ENCODE data around the gene TAS1R3.
A peak's percentile ranks its signal among the peaks of the same experiment; 100 is the strongest.

TAS1R3 gene

GRCh38 chr1:1303736-1304135 lies 27.3 kb upstream of the TAS1R3 start:
- H3K4me3 ChIP-seq (ENCODE audit: low read length), result no peak overlapping the region
- H3K4me1 ChIP-seq (ENCODE audit: low read length), result peaks cover 20% of the 10 kb centered on the region
- H3K36me3 ChIP-seq (replicated peaks; ENCODE audit: low read depth, low read length), result no peaks in the 10 kb centered on the region
- H3K9ac ChIP-seq (ENCODE audit: low read length), result no peak overlapping the region
- H3K4me2 ChIP-seq (ENCODE audit: low read length), result no peak overlapping the region
- no peaks in the 10 kb centered on the region for H3K27me3 ChIP-seq (ENCODE audit: low read depth, low read length)
- H2AFZ ChIP-seq (ENCODE audit: low read depth, low read length), result no peak overlapping the region
- no peaks in the 10 kb centered on the region for H3K9me3 ChIP-seq (ENCODE audit: insufficient read depth, low read length)
- no peak overlapping the region for H3K27ac ChIP-seq (ENCODE audit: low read length)
- no peak for TF ChIP-seq EZH2phosphoT487 (IDR thresholded peaks at IDR 0.05; ENCODE audit: low read depth)
- TF ChIP-seq, protein P1, sequence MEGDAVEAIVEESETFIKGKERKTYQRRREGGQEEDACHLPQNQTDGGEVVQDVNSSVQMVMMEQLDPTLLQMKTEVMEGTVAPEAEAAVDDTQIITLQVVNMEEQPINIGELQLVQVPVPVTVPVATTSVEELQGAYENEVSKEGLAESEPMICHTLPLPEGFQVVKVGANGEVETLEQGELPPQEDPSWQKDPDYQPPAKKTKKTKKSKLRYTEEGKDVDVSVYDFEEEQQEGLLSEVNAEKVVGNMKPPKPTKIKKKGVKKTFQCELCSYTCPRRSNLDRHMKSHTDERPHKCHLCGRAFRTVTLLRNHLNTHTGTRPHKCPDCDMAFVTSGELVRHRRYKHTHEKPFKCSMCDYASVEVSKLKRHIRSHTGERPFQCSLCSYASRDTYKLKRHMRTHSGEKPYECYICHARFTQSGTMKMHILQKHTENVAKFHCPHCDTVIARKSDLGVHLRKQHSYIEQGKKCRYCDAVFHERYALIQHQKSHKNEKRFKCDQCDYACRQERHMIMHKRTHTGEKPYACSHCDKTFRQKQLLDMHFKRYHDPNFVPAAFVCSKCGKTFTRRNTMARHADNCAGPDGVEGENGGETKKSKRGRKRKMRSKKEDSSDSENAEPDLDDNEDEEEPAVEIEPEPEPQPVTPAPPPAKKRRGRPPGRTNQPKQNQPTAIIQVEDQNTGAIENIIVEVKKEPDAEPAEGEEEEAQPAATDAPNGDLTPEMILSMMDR (IDR thresholded peaks at IDR 0.05; ENCODE audit: low read depth, low read length), result no peak
- peaks cover 4% of the 10 kb centered on the region; the same call in 1 of the 2 replicates for H3K79me2 ChIP-seq (ENCODE audit: low read length)
- H4K20me1 ChIP-seq (ENCODE audit: insufficient read depth, low read length), result 0 out of 2 replicates have a peak, but pooled peaks cover 3% of the 10 kb centered on the region

- peaks cover 24% of the 10 kb centered on the region for H3K4me1 ChIP-seq (ENCODE audit: low read length)
- no peaks in the 10 kb centered on the region for H3K9me3 ChIP-seq (ENCODE audit: insufficient read depth, low read length)
- no peaks in the 10 kb centered on the region for H3K36me3 ChIP-seq (replicated peaks; ENCODE audit: low read depth, low read length)
- TF ChIP-seq EZH2phosphoT487 (IDR thresholded peaks at IDR 0.05; ENCODE audit: low read depth), result no peak
- TF ChIP-seq, protein P1 (IDR thresholded peaks at IDR 0.05; ENCODE audit: low read depth, low read length), result no peak
- peak overlapping the region; percentile 66 for H3K4me2 ChIP-seq (ENCODE audit: low read length)
- no peak overlapping the region for H2AFZ ChIP-seq (ENCODE audit: low read depth, low read length)
- no peak overlapping the region for H3K9ac ChIP-seq (ENCODE audit: low read length)
- H3K27me3 ChIP-seq (ENCODE audit: low read depth, low read length), result no peaks in the 10 kb centered on the region
- no peak overlapping the region for H3K27ac ChIP-seq (ENCODE audit: low read length)
- peaks cover 4% of the 10 kb centered on the region for H3K79me2 ChIP-seq (ENCODE audit: low read length)
- no peak overlapping the region for H3K4me3 ChIP-seq (ENCODE audit: low read length)
- 0 out of 2 replicates have a peak, but pooled peaks cover 3% of the 10 kb centered on the region for H4K20me1 ChIP-seq (ENCODE audit: insufficient read depth, low read length)
Measured at GRCh38 chr1:1304331-1305299, 26.5 kb upstream of the TAS1R3 start.

DNA sequence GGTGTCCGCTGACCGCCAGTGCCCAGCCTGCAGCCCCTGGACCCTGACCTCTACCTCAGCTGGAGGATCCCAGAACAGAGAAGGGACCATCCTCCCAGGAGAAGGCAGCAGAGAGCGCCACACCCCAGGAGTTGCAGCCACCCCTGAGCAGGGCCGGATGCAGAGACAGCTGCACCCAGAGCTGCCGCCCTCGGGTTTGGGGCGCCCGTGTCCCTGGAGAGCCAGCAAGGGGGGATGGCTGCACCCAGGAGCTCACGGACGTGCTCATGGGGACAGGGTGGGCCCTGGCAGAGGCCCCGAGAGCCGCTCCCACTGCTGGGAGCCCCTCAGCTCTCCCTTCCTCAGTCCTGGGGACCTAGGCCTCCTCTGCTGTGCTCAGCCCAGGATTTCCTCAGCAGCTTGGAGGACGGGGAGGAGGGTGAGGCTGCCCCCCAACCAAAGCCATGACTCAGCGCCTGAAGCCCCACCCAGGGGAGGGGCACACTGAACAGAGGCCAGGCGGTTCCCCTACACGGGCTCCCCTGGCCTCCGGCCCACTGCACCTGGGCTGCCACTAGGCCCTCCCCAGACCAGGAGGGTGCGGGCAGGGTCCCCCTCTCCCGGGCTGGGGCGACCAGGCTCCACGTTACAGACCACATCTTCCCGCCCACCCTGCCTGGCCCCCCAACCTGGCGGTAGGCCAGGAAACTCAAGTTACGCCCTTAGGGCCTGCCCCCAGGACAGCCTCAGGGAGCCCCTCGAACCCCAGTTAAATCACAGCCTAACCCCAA lies 25.6 kb upstream of the TAS1R3 start:
- no peaks in the 10 kb centered on the region for H3K36me3 ChIP-seq (replicated peaks; ENCODE audit: low read depth, low read length)
- H2AFZ ChIP-seq (ENCODE audit: low read depth, low read length), result no peak overlapping the region
- TF ChIP-seq EZH2phosphoT487 (IDR thresholded peaks at IDR 0.05; ENCODE audit: low read depth), result no peak
- TF ChIP-seq, protein P1 (IDR thresholded peaks at IDR 0.05; ENCODE audit: low read depth, low read length), result no peak
- peak overlapping the region; percentile 25; the same call in 1 of the 2 replicates for H3K9ac ChIP-seq (ENCODE audit: low read length)
- H3K4me2 ChIP-seq (ENCODE audit: low read length), result peak overlapping the region; percentile 66
- no peak overlapping the region for H3K27ac ChIP-seq (ENCODE audit: low read length)
- peaks cover 4% of the 10 kb centered on the region for H3K79me2 ChIP-seq (ENCODE audit: low read length)
- peak overlapping the region; percentile 39 for H3K4me3 ChIP-seq (ENCODE audit: low read length)
- H4K20me1 ChIP-seq (ENCODE audit: insufficient read depth, low read length), result 0 out of 2 replicates have a peak, but pooled peaks cover 3% of the 10 kb centered on the region
- no peaks in the 10 kb centered on the region for H3K9me3 ChIP-seq (ENCODE audit: insufficient read depth, low read length)
- H3K4me1 ChIP-seq (ENCODE audit: low read length), result peaks cover 27% of the 10 kb centered on the region
- H3K27me3 ChIP-seq (ENCODE audit: low read depth, low read length), result no peaks in the 10 kb centered on the region

Data from OCI-LY3 (cell line).